Endothelial cell (in vitro differentiated cells): Measurements from ENCODE around the gene MN1. TPM values are rescaled to one million over a fixed set of nuclear protein-coding genes. Genes with fewer than 3 reads are reported as not detected.

Experiments used
- DNase-seq: peaks from one replicate; pipeline ENCODE4 v3.0.0; 2021; ENCODE audit warnings: low spot score
- H3K27ac Mint-ChIP-seq: one replicate; pipeline ENCODE4 v1.8.0; 2021; ENCODE audit warnings: mixed read lengths, inconsistent platforms; ENCODE audit not compliant: unreplicated experiment
- H3K27me3 Mint-ChIP-seq: one replicate; pipeline ENCODE4 v1.8.0; 2021; ENCODE audit warnings: mild to moderate bottlenecking, moderate library complexity, mixed read lengths, inconsistent platforms; ENCODE audit not compliant: unreplicated experiment
- H3K36me3 Mint-ChIP-seq: one replicate; pipeline ENCODE4 v1.8.0; 2021; ENCODE audit warnings: mild to moderate bottlenecking, low read depth, mixed read lengths, inconsistent platforms; ENCODE audit not compliant: unreplicated experiment
- H3K4me1 Mint-ChIP-seq: one replicate; pipeline ENCODE4 v1.8.0; 2021; ENCODE audit warnings: mild to moderate bottlenecking, mixed read lengths, inconsistent platforms; ENCODE audit not compliant: unreplicated experiment
- H3K4me3 Mint-ChIP-seq: one replicate; pipeline ENCODE4 v1.8.0; 2021; ENCODE audit warnings: mild to moderate bottlenecking, mixed read lengths, inconsistent platforms; ENCODE audit not compliant: unreplicated experiment
- H3K9me3 Mint-ChIP-seq: one replicate; pipeline ENCODE4 v1.8.0; 2021; ENCODE audit warnings: mixed read lengths, inconsistent platforms; ENCODE audit not compliant: unreplicated experiment
- CTCF ChIP-seq: fragments of 200-600 bp; sonication (generic); IDR thresholded peaks from one replicate; pipeline ENCODE4 v1.5.0; 2021; ENCODE audit warnings: antibody characterized with exemption; ENCODE audit not compliant: unreplicated experiment
- total RNA-seq: library from RNA; stranded (reverse); fragmentation: NEBNext Ultra II Directional; extraction: Animal tissue kit (Norgen Biotek cat#: 25700); gene quantifications from one replicate; pipeline ENCODE4 v1.2.1, GENCODE V29; 2021; ENCODE audit not compliant: unreplicated experiment

The MN1 gene
- total RNA-seq, 1 donor from 2014 or later = 9.9 TPM

GRCh38 chr22:27775087-27775698 lies 26.4 kb downstream of the MN1 start:
- H3K4me3 Mint-ChIP-seq = no peak overlapping the region
- TF ChIP-seq CTCF = no peak
- no peak for DNase-seq
- no peaks in the 10 kb centered on the region for H3K36me3 Mint-ChIP-seq
- H3K27ac Mint-ChIP-seq = no peak overlapping the region
- H3K9me3 Mint-ChIP-seq = no peaks in the 10 kb centered on the region
- H3K27me3 Mint-ChIP-seq = no peaks in the 10 kb centered on the region
- peaks cover 35% of the 10 kb centered on the region for H3K4me1 Mint-ChIP-seq

- Mint-ChIP-seq H3K36me3 (no peaks in the 10 kb centered on the region), H3K27me3 (no peaks in the 10 kb centered on the region), H3K4me3 (no peak overlapping the region)
Observed at GRCh38 chr22:27774200-27774599, 27.4 kb downstream of the MN1 start.

GRCh38 chr22:27772984-27773498 lies 28.5 kb downstream of the MN1 start:
- TF ChIP-seq CTCF = no peak
- Mint-ChIP-seq H3K4me3 (no peak overlapping the region), H3K27me3 (no peaks in the 10 kb centered on the region), H3K27ac (no peak overlapping the region), H3K36me3 (no peaks in the 10 kb centered on the region), H3K9me3 (no peaks in the 10 kb centered on the region), H3K4me1 (peaks cover 22% of the 10 kb centered on the region)
- no peak for DNase-seq

More at GRCh38 chr22:27774200-27774599, 27.4 kb downstream of the MN1 start:
- H3K9me3 Mint-ChIP-seq = no peaks in the 10 kb centered on the region
- peaks cover 29% of the 10 kb centered on the region for H3K4me1 Mint-ChIP-seq
- TF ChIP-seq CTCF = no peak
- DNase-seq = no peak
- no peak overlapping the region for H3K27ac Mint-ChIP-seq

- Mint-ChIP-seq H3K36me3 (no peaks in the 10 kb centered on the region), H3K4me1 (peaks cover 18% of the 10 kb centered on the region), H3K4me3 (no peak overlapping the region), H3K27me3 (no peaks in the 10 kb centered on the region), H3K9me3 (no peaks in the 10 kb centered on the region), H3K27ac (no peak overlapping the region)
- DNase-seq = no peak
- no peak for TF ChIP-seq CTCF
Observed at GRCh38 chr22:27772081-27772983, 29.2 kb downstream of the MN1 start.

- no peak for TF ChIP-seq CTCF
- Mint-ChIP-seq H3K9me3 (no peaks in the 10 kb centered on the region), H3K27me3 (no peaks in the 10 kb centered on the region), H3K36me3 (no peaks in the 10 kb centered on the region), H3K4me3 (no peak overlapping the region), H3K4me1 (peaks cover 12% of the 10 kb centered on the region), H3K27ac (no peak overlapping the region)
- DNase-seq = no peak
Observed at GRCh38 chr22:27771637-27772036, 29.9 kb downstream of the MN1 start.
